ENCODE results near the gene MUL1.

GRCh38 chr1:20474333-20474975 lies 33.5 kb downstream of the MUL1 start:
- TF ChIP-seq CTCF (conservative IDR thresholded peaks at IDR 0.05; ENCODE audit: low read depth, low read length): no peak
- no peak for TF ChIP-seq SMC3 (IDR thresholded peaks at IDR 0.05; ENCODE audit: low read depth, low read length)
- no peak for TF ChIP-seq MXI1 (IDR thresholded peaks at IDR 0.05; ENCODE audit: borderline replicate concordance, low read depth, low read length)
- no peak for TF ChIP-seq POLR2A (IDR thresholded peaks at IDR 0.05; ENCODE audit: low read depth, low read length)
- TF ChIP-seq RFX5 (IDR thresholded peaks at IDR 0.05; ENCODE audit: low read depth, low read length): no peak
- TF ChIP-seq BHLHE40 (IDR thresholded peaks at IDR 0.05; ENCODE audit: low read depth, low read length): no peak
- TF ChIP-seq USF2 (IDR thresholded peaks at IDR 0.05; ENCODE audit: low read depth, low read length): no peak
- no peak; the same call in 1 of the 2 replicates for TF ChIP-seq MAFK (IDR thresholded peaks at IDR 0.05; ENCODE audit: low read depth, low read length)

All from IMR-90 (cell line).